ENCODE measurements around the gene PKD2. TPM values are rescaled to one million over a fixed set of nuclear protein-coding genes. Genes with fewer than 3 reads are reported as not detected.

Gene PKD2
- total and polyA plus RNA-seq, 2 of the 13 experiments (the other 11 are each of a cell fraction or from before 2014, with no cell fraction given) = 5.6 to 9.1 TPM

DNA sequence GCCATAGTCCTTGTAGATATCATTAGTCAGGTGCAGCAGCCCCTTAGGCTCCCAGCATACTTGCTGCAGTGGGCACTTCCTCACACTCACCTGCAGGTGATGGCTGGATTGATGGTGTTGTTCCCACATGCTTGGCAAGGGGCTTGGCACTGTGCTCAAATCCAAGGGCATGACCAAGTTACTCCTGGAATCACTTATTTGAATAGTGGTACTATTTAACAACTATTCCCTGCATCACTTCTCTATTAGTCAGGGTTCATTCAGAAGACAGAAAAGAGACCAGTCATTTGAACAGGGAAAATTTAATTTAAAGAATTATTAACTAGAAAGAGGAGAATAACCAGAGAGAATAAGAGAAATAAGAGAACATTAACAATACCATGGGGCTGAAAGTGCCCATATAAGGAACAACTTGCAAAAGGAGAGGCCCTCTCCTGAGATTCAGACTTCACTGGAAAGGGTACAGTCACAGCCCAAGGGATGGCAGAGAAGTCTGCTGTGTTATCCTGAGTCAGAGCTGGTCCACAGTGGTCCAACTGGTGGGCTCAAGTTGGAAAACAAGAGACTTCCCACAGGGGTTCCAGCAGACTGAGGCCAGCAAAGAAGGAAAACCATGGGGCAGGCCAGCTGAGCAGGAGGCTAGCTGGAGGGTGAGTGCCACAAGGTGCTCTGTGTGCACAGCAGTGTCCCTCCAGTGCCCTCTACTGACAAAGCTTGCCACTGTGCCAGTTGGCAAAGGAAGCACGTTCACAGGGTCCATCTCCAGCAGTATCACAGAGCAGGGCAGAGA is 22.1 kb upstream of the PKD2 start (continued):
- TF ChIP-seq, protein P1, sequence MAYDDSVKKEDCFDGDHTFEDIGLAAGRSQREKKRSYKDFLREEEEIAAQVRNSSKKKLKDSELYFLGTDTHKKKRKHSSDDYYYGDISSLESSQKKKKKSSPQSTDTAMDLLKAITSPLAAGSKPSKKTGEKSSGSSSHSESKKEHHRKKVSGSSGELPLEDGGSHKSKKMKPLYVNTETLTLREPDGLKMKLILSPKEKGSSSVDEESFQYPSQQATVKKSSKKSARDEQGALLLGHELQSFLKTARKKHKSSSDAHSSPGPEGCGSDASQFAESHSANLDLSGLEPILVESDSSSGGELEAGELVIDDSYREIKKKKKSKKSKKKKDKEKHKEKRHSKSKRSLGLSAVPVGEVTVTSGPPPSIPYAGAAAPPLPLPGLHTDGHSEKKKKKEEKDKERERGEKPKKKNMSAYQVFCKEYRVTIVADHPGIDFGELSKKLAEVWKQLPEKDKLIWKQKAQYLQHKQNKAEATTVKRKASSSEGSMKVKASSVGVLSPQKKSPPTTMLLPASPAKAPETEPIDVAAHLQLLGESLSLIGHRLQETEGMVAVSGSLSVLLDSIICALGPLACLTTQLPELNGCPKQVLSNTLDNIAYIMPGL (CRISPR knock-in tag; IDR thresholded peaks at IDR 0.05; ENCODE audit: borderline replicate concordance in 1 of 2, low read depth in 1 of 2) = peak; percentile 17 to 30; a peak in 1 of 4 replicates
- no peak for TF ChIP-seq THYN1 (CRISPR knock-in tag; IDR thresholded peaks at IDR 0.05; ENCODE audit: borderline replicate concordance, low read depth)
- no peak for TF ChIP-seq LCORL (IDR thresholded peaks at IDR 0.05)
- no peak for TF ChIP-seq LCORL (CRISPR knock-in tag; IDR thresholded peaks at IDR 0.05)
- no peak for TF ChIP-seq EZH2 (conservative IDR thresholded peaks at IDR 0.05; ENCODE audit: low read depth, low read length)
- TF ChIP-seq MIER3 (CRISPR knock-in tag; IDR thresholded peaks at IDR 0.05; ENCODE audit: borderline replicate concordance) = no peak
- no peak for TF ChIP-seq MYNN (CRISPR knock-in tag; IDR thresholded peaks at IDR 0.05; ENCODE audit: low read depth)
- TF ChIP-seq ZFX (CRISPR knock-in tag; IDR thresholded peaks at IDR 0.05; ENCODE audit: low read depth) = no peak
- no peak for TF ChIP-seq ZNF557 (CRISPR knock-in tag; IDR thresholded peaks at IDR 0.05)
- TF ChIP-seq, protein P2, sequence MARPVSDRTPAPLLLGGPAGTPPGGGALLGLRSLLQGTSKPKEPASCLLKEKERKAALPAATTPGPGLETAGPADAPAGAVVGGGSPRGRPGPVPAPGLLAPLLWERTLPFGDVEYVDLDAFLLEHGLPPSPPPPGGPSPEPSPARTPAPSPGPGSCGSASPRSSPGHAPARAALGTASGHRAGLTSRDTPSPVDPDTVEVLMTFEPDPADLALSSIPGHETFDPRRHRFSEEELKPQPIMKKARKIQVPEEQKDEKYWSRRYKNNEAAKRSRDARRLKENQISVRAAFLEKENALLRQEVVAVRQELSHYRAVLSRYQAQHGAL (CRISPR knock-in tag; IDR thresholded peaks at IDR 0.05; ENCODE audit: not compliant biosample characterization) = no peak
- TF ChIP-seq, protein P3, sequence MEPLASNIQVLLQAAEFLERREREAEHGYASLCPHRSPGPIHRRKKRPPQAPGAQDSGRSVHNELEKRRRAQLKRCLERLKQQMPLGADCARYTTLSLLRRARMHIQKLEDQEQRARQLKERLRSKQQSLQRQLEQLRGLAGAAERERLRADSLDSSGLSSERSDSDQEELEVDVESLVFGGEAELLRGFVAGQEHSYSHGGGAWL (CRISPR knock-in tag; IDR thresholded peaks at IDR 0.05) = no peak
- no peak for TF ChIP-seq ZBTB8A (CRISPR knock-in tag; IDR thresholded peaks at IDR 0.05; ENCODE audit: borderline replicate concordance, low read depth)
- no peak for TF ChIP-seq ZNF468 (CRISPR knock-in tag; IDR thresholded peaks at IDR 0.05)
- no peak for TF ChIP-seq MLLT10 (CRISPR knock-in tag; IDR thresholded peaks at IDR 0.05)

Measured in HepG2 (cell line).